GM21786 (cell line): ENCODE measurements around the gene KRTAP5-4.
"Not testable (repeated sequence)": the region's sequence is repeated elsewhere in the genome, so short reads cannot be mapped to it uniquely, and the experiment has no call there.

Experiments used
- ATAC-seq: cut with Tn5 transposase; IDR thresholded peaks from one replicate; pipeline ENCODE4 v1.9.1; 2021; ENCODE audit not compliant: unreplicated experiment

KRTAP5-4 gene

GRCh38 chr11:1622086-1622485 lies at the start of gene KRTAP5-4:
TSS of gene KRTAP5-4 (minus strand) at chr11:1622138. CDS start at chr11:1622093, 45 bp downstream.
- no peak for ATAC-seq

- ATAC-seq, result no peak
Observed at GRCh38 chr11:1671658-1672057, 49.7 kb upstream of the KRTAP5-4 start.

- no peak for ATAC-seq
Observed at GRCh38 chr11:1670905-1671371, 49.0 kb upstream of the KRTAP5-4 start.

GRCh38 chr11:1670457-1670856 lies 48.5 kb upstream of the KRTAP5-4 start:
- ATAC-seq, result not testable (repeated sequence)

GRCh38 chr11:1669546-1670218 lies 47.7 kb upstream of the KRTAP5-4 start:
- ATAC-seq, result no peak

GRCh38 chr11:1668911-1669473 lies 47.1 kb upstream of the KRTAP5-4 start:
- no peak for ATAC-seq

GRCh38 chr11:1667906-1668305 lies 46.0 kb upstream of the KRTAP5-4 start:
- no peak for ATAC-seq

GRCh38 chr11:1667121-1667850 lies 45.3 kb upstream of the KRTAP5-4 start:
- no peak for ATAC-seq

- no peak for ATAC-seq
Observed at GRCh38 chr11:1665313-1665712, 43.4 kb upstream of the KRTAP5-4 start.

GRCh38 chr11:1662699-1663283 lies 40.9 kb upstream of the KRTAP5-4 start:
- ATAC-seq, result not testable (repeated sequence)

- not testable (repeated sequence) for ATAC-seq
Observed at GRCh38 chr11:1661454-1662269, 39.7 kb upstream of the KRTAP5-4 start.

- no peak for ATAC-seq
Observed at GRCh38 chr11:1660111-1660867, 38.4 kb upstream of the KRTAP5-4 start.

- ATAC-seq, result no peak
Observed at GRCh38 chr11:1659506-1659905, 37.6 kb upstream of the KRTAP5-4 start.

- ATAC-seq, result no peak
Observed at GRCh38 chr11:1656670-1657069, 34.7 kb upstream of the KRTAP5-4 start.

- ATAC-seq, result no peak
Observed at GRCh38 chr11:1656061-1656441, 34.1 kb upstream of the KRTAP5-4 start.

- ATAC-seq, result no peak
Observed at GRCh38 chr11:1655168-1656060, 33.5 kb upstream of the KRTAP5-4 start.

- ATAC-seq, result no peak
Observed at GRCh38 chr11:1654388-1655167, 32.6 kb upstream of the KRTAP5-4 start.
